Measurements from ENCODE around the gene UBE2D1. TPM values are rescaled to one million over a fixed set of nuclear protein-coding genes. Genes with fewer than 3 reads are reported as not detected.

Gene UBE2D1
- total RNA-seq, 3 donors from 2014 or later (not counting 1 experiment from before 2014, with no cell fraction given), result 14.0 to 14.5 (median 14.4) TPM

GRCh38 chr10:58359541-58359940 is 24.7 kb downstream of the UBE2D1 start:
- Histone ChIP-seq H3K9me3 (ENCODE audit: control insufficient read depth, insufficient read depth, low read length) (no peaks in the 10 kb centered on the region), H3K4me1 (ENCODE audit: control insufficient read depth, insufficient read depth, low read length) (peaks cover 6% of the 10 kb centered on the region), H3K27ac (ENCODE audit: low read length) (no peak overlapping the region), H3K4me3 (ENCODE audit: low read length) (no peak overlapping the region), H3K27me3 (ENCODE audit: control insufficient read depth, insufficient read depth, low read length) (no peaks in the 10 kb centered on the region), H3K36me3 (ENCODE audit: control insufficient read depth, insufficient read depth, low read length) (peaks cover 7% of the 10 kb centered on the region)
- Mint-ChIP-seq H3K36me3 (peaks cover 8% of the 10 kb centered on the region), H3K27me3 (ENCODE audit: low read depth in 2 of 2) (no peaks in the 10 kb centered on the region), H3K4me3 (no peak overlapping the region), H3K27ac (no peak overlapping the region), H3K9me3 (no peaks in the 10 kb centered on the region), H3K4me1 (peaks cover 27 to 32% of the 10 kb centered on the region in 2 donors)
- TF ChIP-seq, protein P1, sequence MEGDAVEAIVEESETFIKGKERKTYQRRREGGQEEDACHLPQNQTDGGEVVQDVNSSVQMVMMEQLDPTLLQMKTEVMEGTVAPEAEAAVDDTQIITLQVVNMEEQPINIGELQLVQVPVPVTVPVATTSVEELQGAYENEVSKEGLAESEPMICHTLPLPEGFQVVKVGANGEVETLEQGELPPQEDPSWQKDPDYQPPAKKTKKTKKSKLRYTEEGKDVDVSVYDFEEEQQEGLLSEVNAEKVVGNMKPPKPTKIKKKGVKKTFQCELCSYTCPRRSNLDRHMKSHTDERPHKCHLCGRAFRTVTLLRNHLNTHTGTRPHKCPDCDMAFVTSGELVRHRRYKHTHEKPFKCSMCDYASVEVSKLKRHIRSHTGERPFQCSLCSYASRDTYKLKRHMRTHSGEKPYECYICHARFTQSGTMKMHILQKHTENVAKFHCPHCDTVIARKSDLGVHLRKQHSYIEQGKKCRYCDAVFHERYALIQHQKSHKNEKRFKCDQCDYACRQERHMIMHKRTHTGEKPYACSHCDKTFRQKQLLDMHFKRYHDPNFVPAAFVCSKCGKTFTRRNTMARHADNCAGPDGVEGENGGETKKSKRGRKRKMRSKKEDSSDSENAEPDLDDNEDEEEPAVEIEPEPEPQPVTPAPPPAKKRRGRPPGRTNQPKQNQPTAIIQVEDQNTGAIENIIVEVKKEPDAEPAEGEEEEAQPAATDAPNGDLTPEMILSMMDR (IDR thresholded peaks at IDR 0.05), result no peak
- 82% methylated on average over 1 of the region's 3 CpGs for WGBS (ENCODE audit: insufficient coverage)
- peak in 1 of 3 donors; percentile 30 for ATAC-seq
- DNase-seq, result no peak
- intact Hi-C loops (cut with micrococcal nuclease), result no loop called here

DNA sequence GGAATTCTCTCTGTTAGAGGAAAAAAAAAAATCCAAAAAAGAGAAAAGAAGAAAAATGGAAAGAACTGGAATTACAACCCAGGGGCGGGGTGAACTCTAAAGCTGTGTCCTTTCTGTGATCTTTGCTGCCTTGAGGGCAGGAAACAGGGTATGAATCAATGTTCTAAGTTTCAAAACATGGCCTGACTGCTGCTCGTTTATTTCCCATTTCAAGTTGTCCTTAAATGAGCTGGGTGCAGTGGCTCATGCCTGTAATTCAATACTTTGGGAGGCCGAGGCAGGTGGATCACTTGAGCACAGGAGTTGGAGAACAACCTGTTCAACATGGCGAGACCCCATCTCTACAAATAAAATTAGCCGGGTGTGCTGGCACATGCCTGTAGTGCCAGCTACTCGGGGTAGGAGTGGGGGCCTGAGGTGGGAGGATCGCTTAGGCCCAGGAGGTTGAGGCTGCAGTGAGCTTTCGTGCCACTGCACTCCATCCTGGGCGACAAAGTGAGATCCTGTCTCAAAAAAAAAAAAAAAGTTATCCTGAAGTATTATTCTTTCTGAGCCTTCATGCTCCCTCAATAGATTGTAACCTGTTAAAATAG is 25.7 kb downstream of the UBE2D1 start:
- Histone ChIP-seq H3K9me3 (ENCODE audit: control insufficient read depth, insufficient read depth, low read length) (no peaks in the 10 kb centered on the region), H3K4me3 (ENCODE audit: low read length) (no peak overlapping the region), H3K27ac (ENCODE audit: low read length) (no peak overlapping the region), H3K27me3 (ENCODE audit: control insufficient read depth, insufficient read depth, low read length) (no peaks in the 10 kb centered on the region), H3K36me3 (ENCODE audit: control insufficient read depth, insufficient read depth, low read length) (peaks cover 7% of the 10 kb centered on the region), H3K4me1 (ENCODE audit: control insufficient read depth, insufficient read depth, low read length) (peaks cover 6% of the 10 kb centered on the region)
- intact Hi-C loops (cut with micrococcal nuclease), result no loop called here
- peaks cover 21 to 25% of the 10 kb centered on the region in 2 donors for H3K4me1 Mint-ChIP-seq
- ATAC-seq (no peak), DNase-seq (no peak)
- TF ChIP-seq, protein P1 (IDR thresholded peaks at IDR 0.05), result no peak
- H3K27me3 Mint-ChIP-seq (ENCODE audit: low read depth in 2 of 2), result no peaks in the 10 kb centered on the region
- peaks cover 8% of the 10 kb centered on the region for H3K36me3 Mint-ChIP-seq
- H3K27ac Mint-ChIP-seq, result no peak overlapping the region
- H3K4me3 Mint-ChIP-seq, result no peak overlapping the region
- 90% methylated on average over 9 of the region's 9 CpGs for WGBS (ENCODE audit: insufficient coverage)
- no peaks in the 10 kb centered on the region for H3K9me3 Mint-ChIP-seq

- H3K27ac Mint-ChIP-seq, result no peak overlapping the region
These were observed 26.5 kb downstream of the UBE2D1 start for GRCh38 chr10:58361353-58361752.

More at GRCh38 chr10:58361353-58361752, 26.5 kb downstream of the UBE2D1 start:
- H3K4me3 ChIP-seq (ENCODE audit: low read length), result no peak overlapping the region
- Mint-ChIP-seq H3K4me3 (no peak overlapping the region), H3K36me3 (peaks cover 8% of the 10 kb centered on the region), H3K27me3 (ENCODE audit: low read depth in 2 of 2) (no peaks in the 10 kb centered on the region), H3K9me3 (no peaks in the 10 kb centered on the region), H3K4me1 (peaks cover 21 to 23% of the 10 kb centered on the region in 2 donors)
- H3K27me3 ChIP-seq (ENCODE audit: control insufficient read depth, insufficient read depth, low read length), result no peaks in the 10 kb centered on the region
- WGBS (ENCODE audit: insufficient coverage), result 100% methylated on average over 2 of the region's 2 CpGs
- intact Hi-C loops (cut with micrococcal nuclease), result no loop called here
- DNase-seq, result no peak
- no peaks in the 10 kb centered on the region for H3K9me3 ChIP-seq (ENCODE audit: control insufficient read depth, insufficient read depth, low read length)
- H3K4me1 ChIP-seq (ENCODE audit: control insufficient read depth, insufficient read depth, low read length), result peaks cover 6% of the 10 kb centered on the region
- H3K27ac ChIP-seq (ENCODE audit: low read length), result no peak overlapping the region
- TF ChIP-seq, protein P1 (IDR thresholded peaks at IDR 0.05), result no peak
- ATAC-seq, result no peak
- H3K36me3 ChIP-seq (ENCODE audit: control insufficient read depth, insufficient read depth, low read length), result peaks cover 7% of the 10 kb centered on the region
